HL-60 (cell line): ENCODE measurements around the gene E2F8.

Experiments used
- DNase-seq, 2 experiments: peaks; one replicate each; pipeline ENCODE4 v3.0.0-alpha.2; 2010 to 2020; ENCODE audit warnings: low read depth in 1 of 2, low spot score in 1 of 2
- H3K27ac ChIP-seq: fragments of 250-450 bp; sonication (Bioruptor Pico); replicated peaks from 2 replicates; pipeline ENCODE4 v1.5.1; 2020; ENCODE audit warnings: mild to moderate bottlenecking, moderate library complexity
- H3K27me3 ChIP-seq: fragments of 250-450 bp; sonication (Bioruptor Pico); 2 replicates; pipeline ENCODE4 v1.5.1; 2021; ENCODE audit warnings: mild to moderate bottlenecking, moderate library complexity; ENCODE audit not compliant: insufficient read depth, poor library complexity, severe bottlenecking
- H3K4me3 ChIP-seq: replicated peaks from 2 replicates; pipeline ENCODE4 v1.5.1; 2011; ENCODE audit warnings: mild to moderate bottlenecking, control low read depth, low read length; ENCODE audit not compliant: insufficient read depth
- CTCF ChIP-seq: IDR thresholded peaks from one replicate; pipeline ENCODE4 v1.5.1; 2011; ENCODE audit warnings: low read length, control low read depth, inconsistent platforms; ENCODE audit not compliant: insufficient read depth
- GABPA ChIP-seq: IDR thresholded peaks from 2 replicates; pipeline ENCODE4 v1.6.1; 2012; ENCODE audit warnings: low read depth
- POLR2AphosphoS5 ChIP-seq: IDR thresholded peaks from 2 replicates; pipeline ENCODE4 v1.6.1; 2012; ENCODE audit warnings: low read depth
- REST ChIP-seq: IDR thresholded peaks from 2 replicates; pipeline ENCODE4 v1.6.1; 2012; ENCODE audit warnings: low read depth; ENCODE audit not compliant: insufficient replicate concordance
- SPI1 ChIP-seq: IDR thresholded peaks from 2 replicates; pipeline ENCODE4 v1.6.1; 2012; ENCODE audit warnings: low read depth, mild to moderate bottlenecking, borderline replicate concordance

The E2F8 gene

GRCh38 chr11:19208181-19208580, 32.6 kb downstream of the E2F8 start:
- DNase-seq, result no peak
- no peak for TF ChIP-seq REST
- no peak for TF ChIP-seq GABPA
- no peak for TF ChIP-seq POLR2AphosphoS5
- TF ChIP-seq CTCF, result no peak
- no peak overlapping the region for H3K27ac ChIP-seq
- no peak overlapping the region for H3K4me3 ChIP-seq
- H3K27me3 ChIP-seq, result peaks cover 3% of the 10 kb centered on the region

GRCh38 chr11:19204836-19205235, 35.9 kb downstream of the E2F8 start:
- H3K27me3 ChIP-seq, result peaks cover 3% of the 10 kb centered on the region
- H3K27ac ChIP-seq, result no peak overlapping the region
- TF ChIP-seq CTCF, result no peak
- no peak for TF ChIP-seq SPI1
- TF ChIP-seq POLR2AphosphoS5, result no peak
- no peak for TF ChIP-seq GABPA
- TF ChIP-seq REST, result no peak
- no peak overlapping the region for H3K4me3 ChIP-seq
- DNase-seq, result no peak

DNA sequence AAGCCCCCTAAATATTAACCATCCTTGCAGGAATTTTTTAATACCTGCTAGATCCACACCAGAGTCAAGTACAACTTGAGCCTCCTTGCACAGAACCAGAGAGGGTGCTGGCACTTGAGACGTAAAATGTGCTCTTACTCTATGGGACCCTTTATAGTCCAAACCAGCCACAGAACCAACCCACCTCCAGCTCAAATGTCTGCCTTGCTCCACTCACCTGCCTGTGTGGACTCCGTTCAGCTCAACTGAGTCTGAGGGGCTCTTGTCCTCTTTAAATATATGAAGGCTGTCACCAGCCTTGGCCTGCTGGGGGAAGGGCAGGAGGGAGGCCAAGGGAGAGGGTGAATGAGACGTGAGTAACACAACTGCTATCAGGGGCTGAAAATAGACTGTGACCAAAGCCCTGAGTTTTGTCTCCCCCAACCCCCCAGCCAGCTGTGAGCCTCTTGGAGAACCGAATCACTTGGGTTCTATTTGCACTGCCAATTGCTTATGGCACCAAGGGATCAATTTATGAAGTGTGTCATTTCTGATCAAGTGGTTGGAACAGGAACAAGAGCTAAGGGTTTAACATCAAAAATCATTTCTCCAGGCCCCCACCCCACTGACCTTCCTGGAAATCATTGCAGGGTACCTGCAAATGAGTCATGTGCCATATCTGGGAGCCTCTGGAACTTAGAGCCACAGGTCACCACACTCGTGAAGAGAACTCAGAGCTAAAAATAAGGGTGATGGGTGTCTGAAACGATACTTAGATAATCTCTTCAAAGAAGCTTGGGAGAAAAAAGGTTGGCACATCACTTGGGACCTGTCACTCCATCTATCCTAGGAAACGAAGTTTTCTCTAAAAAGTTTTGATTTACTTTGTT, 38.8 kb downstream of the E2F8 start, which contains the start of gene CSRP3:
TSS of gene CSRP3 (minus strand) at position 247 of the 869 bp plus-strand sequence. CDS start 9,535 bp downstream, outside the sequence.
- no peak within 1 kb of the TSS for H3K27ac ChIP-seq
- TF ChIP-seq POLR2AphosphoS5 (no peak), CTCF (no peak), REST (no peak), SPI1 (no peak), GABPA (no peak)
- H3K27me3 ChIP-seq, result no peaks in the 10 kb centered on the region
- no peak within 1 kb of the TSS for H3K4me3 ChIP-seq
- no peak for DNase-seq
